MM.1S (cell line): ENCODE measurements around the gene LIPA.

Source experiments
- DNase-seq: peaks from one replicate; pipeline ENCODE4 v3.0.0-alpha.2; 2015
- H2AFZ ChIP-seq: fragments of 300-600 bp; sonication (generic); 2 replicates; pipeline ENCODE4 v1.6.0; 2016; ENCODE audit warnings: antibody characterized with exemption, low read length
- H3F3A ChIP-seq: fragments of 300-600 bp; sonication (generic); 2 replicates; pipeline ENCODE4 v1.6.1; 2016; ENCODE audit warnings: mild to moderate bottlenecking, antibody characterized with exemption, low read length, moderate library complexity, mixed read lengths; ENCODE audit not compliant: insufficient read depth
- H3K27ac ChIP-seq: fragments of 300-600 bp; sonication (generic); 2 replicates; pipeline ENCODE4 v1.5.1; 2016; ENCODE audit warnings: mild to moderate bottlenecking, low read length
- H3K27me3 ChIP-seq: fragments of 300-600 bp; sonication (generic); replicated peaks from 2 replicates; pipeline ENCODE4 v1.6.0; 2016; ENCODE audit warnings: low read length; ENCODE audit not compliant: insufficient read depth
- H3K36me3 ChIP-seq: fragments of 300-600 bp; sonication (generic); replicated peaks from 2 replicates; pipeline ENCODE4 v1.6.1; 2016; ENCODE audit warnings: mild to moderate bottlenecking, low read length, mixed read lengths; ENCODE audit not compliant: insufficient read depth
- H3K4me1 ChIP-seq: fragments of 300-600 bp; sonication (generic); 2 replicates; pipeline ENCODE4 v1.6.1; 2016; ENCODE audit warnings: low read length, mixed read lengths
- H3K4me2 ChIP-seq: fragments of 300-600 bp; sonication (generic); 2 replicates; pipeline ENCODE4 v1.6.0; 2016; ENCODE audit warnings: low read depth, low read length
- H3K4me3 ChIP-seq: fragments of 300-600 bp; sonication (generic); 2 replicates; pipeline ENCODE4 v1.5.1; 2016; ENCODE audit warnings: low read length, mixed read lengths
- H3K79me2 ChIP-seq: fragments of 300-600 bp; sonication (generic); 2 replicates; pipeline ENCODE4 v1.6.1; 2016; ENCODE audit warnings: mixed run types, low read length, mixed read lengths
- H3K9ac ChIP-seq: fragments of 300-600 bp; sonication (generic); 2 replicates; pipeline ENCODE4 v1.6.1; 2016; ENCODE audit warnings: low read length, mixed read lengths
- H3K9me2 ChIP-seq: fragments of 300-600 bp; sonication (generic); replicated peaks from 2 replicates; pipeline ENCODE4 v1.6.1; 2016; ENCODE audit warnings: mild to moderate bottlenecking, low read length, mixed read lengths; ENCODE audit not compliant: insufficient read depth
- H3K9me3 ChIP-seq: fragments of 300-600 bp; sonication (generic); replicated peaks from 2 replicates; pipeline ENCODE4 v1.6.1; 2016; ENCODE audit warnings: mild to moderate bottlenecking, low read length, mixed read lengths; ENCODE audit not compliant: insufficient read depth
- H4K20me1 ChIP-seq: fragments of 300-600 bp; sonication (generic); 2 replicates; pipeline ENCODE4 v1.6.1; 2016; ENCODE audit warnings: mild to moderate bottlenecking, low read length, moderate library complexity, mixed read lengths; ENCODE audit not compliant: insufficient read depth
- CTCF ChIP-seq: fragments of 300-600 bp; sonication (generic); IDR thresholded peaks from 2 replicates; pipeline ENCODE4 v1.5.1; 2016; ENCODE audit warnings: antibody characterized with exemption, low read length, mixed read lengths
- EZH2 ChIP-seq: fragments of 300-600 bp; sonication (generic); optimal IDR thresholded peaks from 2 replicates; pipeline ENCODE3; 2017; ENCODE audit warnings: low read depth, mild to moderate bottlenecking, antibody characterized with exemption, low read length, mixed read lengths
- EZH2phosphoT487 ChIP-seq: fragments of 300-600 bp; sonication (generic); IDR thresholded peaks from 2 replicates; pipeline ENCODE4 v1.6.1; 2018; ENCODE audit warnings: antibody characterized with exemption, low read length

LIPA gene

GRCh38 chr10:89283936-89284475 is 32.4 kb upstream of the LIPA start:
- no peak overlapping the region for H3K4me2 ChIP-seq
- no peaks in the 10 kb centered on the region for H4K20me1 ChIP-seq
- H3K27ac ChIP-seq = no peak overlapping the region
- no peak overlapping the region for H2AFZ ChIP-seq
- no peak overlapping the region for H3K4me3 ChIP-seq
- no peak for DNase-seq
- no peaks in the 10 kb centered on the region for H3F3A ChIP-seq
- H3K9me3 ChIP-seq = no peaks in the 10 kb centered on the region
- no peaks in the 10 kb centered on the region for H3K4me1 ChIP-seq
- TF ChIP-seq CTCF (no peak), EZH2phosphoT487 (no peak), EZH2 (no peak)
- H3K27me3 ChIP-seq = no peaks in the 10 kb centered on the region
- H3K9ac ChIP-seq = no peak overlapping the region
- no peaks in the 10 kb centered on the region for H3K36me3 ChIP-seq
- H3K79me2 ChIP-seq = no peaks in the 10 kb centered on the region
- H3K9me2 ChIP-seq = no peaks in the 10 kb centered on the region

GRCh38 chr10:89283025-89283935 is 31.7 kb upstream of the LIPA start:
- no peaks in the 10 kb centered on the region for H3K79me2 ChIP-seq
- no peaks in the 10 kb centered on the region for H3K36me3 ChIP-seq
- no peaks in the 10 kb centered on the region for H4K20me1 ChIP-seq
- no peak overlapping the region for H3K4me3 ChIP-seq
- H3K27me3 ChIP-seq = no peaks in the 10 kb centered on the region
- no peak for DNase-seq
- no peak overlapping the region for H2AFZ ChIP-seq
- H3K9me2 ChIP-seq = no peaks in the 10 kb centered on the region
- H3K4me2 ChIP-seq = no peak overlapping the region
- TF ChIP-seq EZH2 (no peak), EZH2phosphoT487 (no peak), CTCF (no peak)
- H3K9me3 ChIP-seq = no peaks in the 10 kb centered on the region
- no peak overlapping the region for H3K9ac ChIP-seq
- H3K4me1 ChIP-seq = no peaks in the 10 kb centered on the region
- H3F3A ChIP-seq = no peaks in the 10 kb centered on the region
- no peak overlapping the region for H3K27ac ChIP-seq

GRCh38 chr10:89281606-89282395 is 30.2 kb upstream of the LIPA start:
- TF ChIP-seq EZH2 (no peak), CTCF (no peak), EZH2phosphoT487 (no peak)
- H3K27ac ChIP-seq = no peak overlapping the region
- no peaks in the 10 kb centered on the region for H3K9me2 ChIP-seq
- no peak for DNase-seq
- H3K9ac ChIP-seq = no peak overlapping the region
- H3K79me2 ChIP-seq = no peaks in the 10 kb centered on the region
- no peaks in the 10 kb centered on the region for H3F3A ChIP-seq
- no peak overlapping the region for H3K4me2 ChIP-seq
- H2AFZ ChIP-seq = no peak overlapping the region
- no peak overlapping the region for H3K4me3 ChIP-seq
- no peaks in the 10 kb centered on the region for H3K27me3 ChIP-seq
- H3K9me3 ChIP-seq = no peaks in the 10 kb centered on the region
- H3K4me1 ChIP-seq = no peaks in the 10 kb centered on the region
- no peaks in the 10 kb centered on the region for H4K20me1 ChIP-seq
- H3K36me3 ChIP-seq = no peaks in the 10 kb centered on the region
